NCI-H82 (cell line): ENCODE results near the gene SGSH.
"Not testable (repeated sequence)": the region's sequence is repeated elsewhere in the genome, so short reads cannot be mapped to it uniquely, and the experiment has no call there.

Source experiments
- DNase-seq: peaks from one replicate; lab custom pipeline; 2025; lab: John Stamatoyannopoulos, UW

SGSH gene

DNA sequence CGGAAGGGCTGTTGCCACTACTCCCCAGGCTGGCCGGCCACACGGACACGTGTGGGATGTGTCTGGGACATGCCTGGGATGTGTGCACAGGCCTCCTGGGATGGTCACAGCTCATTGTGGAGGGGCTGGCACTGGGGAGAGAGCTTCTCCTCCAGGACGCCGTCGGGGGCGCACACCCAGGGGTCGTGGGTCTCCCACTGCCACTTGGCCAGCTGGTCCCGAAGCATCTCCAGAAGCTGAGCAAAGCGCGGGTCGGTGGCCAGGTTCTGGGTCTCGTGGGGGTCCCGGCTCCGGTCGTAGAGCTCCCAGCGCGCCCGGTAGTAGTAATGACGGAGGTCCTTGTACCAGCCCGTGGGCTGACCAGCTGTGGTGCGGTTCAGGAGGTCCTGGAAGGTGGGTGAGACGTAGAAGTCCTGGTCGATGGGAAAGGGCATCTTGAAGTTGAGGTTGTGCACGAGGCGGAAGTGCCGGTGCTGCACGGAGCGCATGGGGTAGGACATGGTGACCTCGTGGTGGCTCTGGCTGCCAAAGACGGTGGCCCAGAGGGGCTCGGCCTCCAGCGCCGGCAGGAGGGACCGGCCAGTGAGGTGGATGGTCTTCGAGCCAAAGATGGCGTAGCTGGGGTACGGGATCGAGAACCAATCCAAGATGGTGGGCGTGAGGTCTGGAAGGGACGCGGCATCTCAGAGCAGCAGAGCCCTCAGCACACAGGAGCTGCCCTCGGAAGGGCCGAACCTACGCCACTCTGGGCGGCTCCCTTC, 9.6 kb downstream of the SGSH start:
- DNase-seq = no peak

- no peak for DNase-seq
Observed at GRCh38 chr17:80209765-80210164, 10.4 kb downstream of the SGSH start.

- no peak for DNase-seq
Observed at GRCh38 chr17:80208050-80208449, 12.1 kb downstream of the SGSH start.

DNA sequence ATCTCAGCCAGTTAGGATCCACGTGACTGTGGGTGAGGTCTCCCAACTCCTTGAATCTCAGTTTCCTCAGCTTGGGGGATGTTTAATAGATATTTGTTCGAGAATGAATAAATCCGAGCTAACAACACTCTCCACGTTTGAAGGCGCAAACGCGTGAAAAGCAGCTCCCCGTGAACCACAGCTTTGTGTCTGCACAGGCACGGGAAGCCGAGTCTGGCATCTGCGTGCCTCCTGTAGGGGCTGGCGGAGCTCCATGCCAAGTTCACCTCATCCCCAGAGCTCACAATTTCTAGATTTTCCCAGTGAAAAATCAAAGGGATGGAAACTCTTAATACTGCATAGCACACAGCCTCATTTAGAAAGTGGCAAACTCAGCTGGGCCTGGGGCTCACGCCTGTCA, 14.3 kb downstream of the SGSH start:
- DNase-seq = no peak

- DNase-seq = peak; percentile 85
Observed at GRCh38 chr17:80204626-80205468, 15.3 kb downstream of the SGSH start.

DNA sequence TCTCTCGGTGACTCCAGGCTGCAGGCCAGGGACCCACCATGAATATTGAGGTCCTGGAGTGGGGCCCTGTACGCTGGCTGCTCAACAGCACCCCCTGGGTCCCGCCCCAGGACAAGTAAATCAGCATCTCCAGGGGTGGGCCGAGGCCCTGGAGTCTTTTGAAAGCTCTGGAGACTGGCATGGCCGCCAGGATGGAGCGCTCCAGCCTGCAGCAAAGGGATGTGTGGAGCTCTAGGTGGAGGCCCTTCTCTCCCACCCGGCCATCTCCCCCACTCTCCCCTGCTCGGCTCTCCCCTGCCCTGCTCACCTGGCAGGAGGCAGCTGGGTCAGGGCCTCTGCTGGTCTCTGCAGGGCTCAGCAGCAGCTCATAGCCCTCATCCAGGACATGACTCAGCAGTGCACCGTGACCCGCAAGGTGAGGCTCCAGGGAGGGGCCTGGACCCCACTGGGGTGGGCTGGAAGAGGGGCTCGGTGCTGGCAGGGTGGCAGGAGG, 16.6 kb downstream of the SGSH start:
- no peak for DNase-seq

- DNase-seq = no peak
Observed at GRCh38 chr17:80202197-80202596, 17.9 kb downstream of the SGSH start.

DNA sequence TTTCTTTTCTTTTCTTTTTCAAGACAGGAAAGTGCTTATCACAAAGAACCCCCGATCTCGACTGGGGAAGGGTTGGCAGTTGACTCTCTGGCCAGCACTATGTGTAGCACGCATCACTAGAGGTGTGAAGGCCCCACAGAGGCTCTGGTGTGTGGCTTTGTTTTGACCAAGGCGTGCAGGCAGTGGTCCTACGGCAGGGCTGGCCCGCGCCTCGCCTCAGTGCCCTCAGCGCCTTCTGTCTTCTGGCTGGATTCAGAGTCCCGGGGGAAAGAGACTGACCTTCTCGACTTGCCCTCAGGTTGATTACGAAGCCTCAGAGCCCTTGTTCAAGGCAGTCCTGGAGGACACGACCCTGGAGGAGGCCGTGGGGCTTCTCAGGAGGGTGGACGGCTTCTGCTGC, 18.7 kb downstream of the SGSH start:
- DNase-seq = no peak

GRCh38 chr17:80199295-80199694, 20.8 kb downstream of the SGSH start:
- not testable (repeated sequence) for DNase-seq

- DNase-seq = peak; percentile 17
Observed at GRCh38 chr17:80198144-80198661, 21.9 kb downstream of the SGSH start.

DNA sequence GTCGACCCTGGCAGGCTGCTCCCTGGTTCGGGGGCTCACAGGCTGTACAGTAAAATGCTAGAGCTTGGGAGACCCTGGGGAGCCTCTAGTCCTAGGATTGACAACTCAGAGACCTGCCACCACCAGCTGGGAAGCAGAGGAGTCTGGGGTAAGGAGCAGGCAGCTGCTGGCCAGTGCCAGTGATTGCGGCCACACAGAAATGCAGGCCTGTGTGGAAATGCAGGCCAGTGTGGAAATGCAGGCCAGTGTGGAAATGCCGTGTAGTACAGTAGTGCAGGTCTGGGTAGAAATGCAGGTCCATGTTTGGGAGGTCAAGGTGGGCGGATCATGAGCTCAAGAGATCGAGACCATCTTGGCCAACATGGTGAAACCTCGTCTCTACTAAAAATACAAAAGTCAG, 23.5 kb downstream of the SGSH start:
- DNase-seq = no peak

- DNase-seq = peak; percentile 40
Observed at GRCh38 chr17:80195671-80196529, 24.2 kb downstream of the SGSH start.

DNA sequence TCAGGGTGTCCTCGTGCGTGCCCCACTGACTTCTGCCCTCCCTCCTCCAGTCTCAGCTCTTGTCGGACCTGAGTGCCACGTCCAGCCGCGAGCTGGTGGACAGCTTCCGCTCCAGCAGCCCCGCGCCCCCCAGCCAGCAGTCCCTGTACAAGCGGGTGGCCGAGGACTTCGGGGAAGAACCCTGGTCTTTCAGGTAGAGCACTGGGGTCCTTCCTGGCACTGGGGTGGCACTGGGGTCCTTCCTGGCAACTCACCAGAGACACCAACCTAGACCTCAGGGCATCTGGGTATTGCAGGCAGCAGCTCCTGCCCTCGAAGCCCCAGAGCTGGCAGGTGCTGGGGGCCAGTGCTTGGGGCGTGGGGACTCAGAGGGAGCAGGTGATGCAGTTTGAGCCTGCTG, 25.0 kb downstream of the SGSH start:
- no peak for DNase-seq

- no peak for DNase-seq
Observed at GRCh38 chr17:80191865-80192661, 28.1 kb downstream of the SGSH start.

GRCh38 chr17:80191192-80191591, 28.9 kb downstream of the SGSH start:
- DNase-seq = peak; percentile 17

DNA sequence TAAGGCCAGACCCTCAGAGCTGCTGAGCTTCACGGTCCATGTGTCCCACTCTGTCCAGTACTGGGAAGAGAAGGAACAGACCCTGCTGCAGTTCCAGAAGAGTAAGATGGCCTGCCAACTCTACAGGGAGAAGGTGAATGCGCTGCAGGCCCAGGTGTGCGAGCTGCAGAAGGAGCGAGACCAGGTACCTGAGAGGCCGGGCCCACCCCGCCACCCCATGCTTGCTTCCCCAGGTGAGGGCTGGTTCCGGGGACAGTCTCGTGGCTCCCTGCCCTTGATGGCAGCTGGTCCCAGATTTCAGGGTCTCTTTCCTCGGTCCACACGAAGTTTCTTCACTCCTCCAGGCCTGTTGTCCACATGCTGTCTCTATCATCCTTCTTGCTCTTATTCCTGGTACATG, 29.4 kb downstream of the SGSH start:
- no peak for DNase-seq

GRCh38 chr17:80189611-80190010, 30.5 kb downstream of the SGSH start:
- DNase-seq = no peak

DNA sequence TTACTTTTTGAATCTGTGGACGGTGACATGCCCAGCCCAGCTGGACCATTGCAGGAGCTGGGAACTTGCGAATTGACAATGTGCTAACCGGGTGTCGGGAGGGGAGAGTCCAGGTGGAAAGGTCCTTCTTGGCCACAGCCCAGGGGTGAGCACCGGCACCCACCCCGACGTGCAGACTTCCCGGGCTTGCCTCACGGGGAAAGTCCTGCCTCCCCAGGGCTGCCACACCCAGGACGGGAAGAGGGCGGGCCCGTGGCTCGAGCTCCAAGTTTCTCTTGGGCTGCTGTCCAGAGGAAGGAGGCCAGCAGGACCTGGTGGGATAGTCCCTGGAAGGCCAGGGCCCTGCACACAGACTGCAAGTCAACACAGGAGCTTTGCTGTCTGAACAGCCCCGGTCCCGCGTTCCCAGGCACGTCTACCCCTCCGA, 32.6 kb downstream of the SGSH start:
- no peak for DNase-seq

GRCh38 chr17:80187090-80187489, 33.0 kb downstream of the SGSH start:
- no peak for DNase-seq

DNA sequence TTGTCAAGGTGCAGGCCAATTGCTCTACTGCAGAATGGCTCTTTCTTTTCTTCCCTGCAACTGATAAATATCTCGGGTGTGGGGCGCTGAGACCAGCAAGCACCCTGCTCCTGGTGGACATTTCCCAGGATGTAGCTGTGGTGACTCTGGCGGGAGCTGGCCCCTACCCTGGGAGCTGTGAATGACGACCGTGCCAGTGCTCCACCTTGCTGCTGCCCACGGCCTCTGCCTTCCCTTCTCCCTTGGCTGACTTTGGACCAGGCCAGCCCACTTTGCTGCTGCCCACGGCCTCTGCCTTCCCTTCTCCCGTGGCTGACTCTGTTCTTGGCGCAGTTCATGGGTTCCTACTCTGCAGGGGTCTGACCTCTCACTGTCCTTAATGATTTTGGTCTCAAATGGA, 34.2 kb downstream of the SGSH start:
- DNase-seq = no peak

DNA sequence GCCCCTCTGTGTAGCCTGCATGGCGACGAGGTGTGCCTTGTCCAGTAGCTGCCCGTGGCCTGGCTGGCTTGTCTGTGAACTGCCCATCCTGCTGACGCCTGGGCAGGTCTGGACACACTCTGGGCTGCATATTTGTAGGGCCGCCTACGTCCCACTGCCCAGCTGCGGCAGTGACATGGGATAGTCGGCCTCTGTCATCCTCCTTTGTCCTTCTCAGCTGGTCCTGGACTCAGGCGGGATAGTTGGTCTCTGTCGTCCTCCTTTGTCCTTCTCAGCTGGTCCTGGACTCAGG, 35.8 kb downstream of the SGSH start:
- no peak for DNase-seq
